Nephron (organoid): Measurements from ENCODE around the gene BEX1.

Experiments
- H3K27ac Mint-ChIP-seq, 3 experiments: 2 replicates each; pipeline ENCODE4 v1.8.0; 2020; ENCODE audit warnings: mixed read lengths in 3 of 3, mild to moderate bottlenecking in 2 of 3, moderate library complexity in 1 of 3
- H3K27me3 Mint-ChIP-seq: 2 replicates; pipeline ENCODE4 v1.8.0; 2021; ENCODE audit warnings: low read depth, mild to moderate bottlenecking, moderate library complexity, mixed read lengths
- H3K36me3 Mint-ChIP-seq: 2 replicates; pipeline ENCODE4 v1.8.0; 2020; ENCODE audit warnings: low read depth, mixed read lengths
- H3K4me1 Mint-ChIP-seq: 2 replicates; pipeline ENCODE4 v1.8.0; 2020; ENCODE audit warnings: mixed read lengths
- H3K4me3 Mint-ChIP-seq, 3 experiments: 2 replicates each; pipeline ENCODE4 v1.8.0; 2020; ENCODE audit warnings: mild to moderate bottlenecking in 3 of 3, mixed read lengths in 3 of 3, moderate library complexity in 2 of 3
- H3K9me3 Mint-ChIP-seq: 2 replicates; pipeline ENCODE4 v1.8.0; 2020; ENCODE audit warnings: mixed read lengths
- CTCF ChIP-seq, 3 experiments: fragments of 200-600 bp; sonication (generic); IDR thresholded peaks; one replicate each; pipeline ENCODE4 v1.5.0; 2021; ENCODE audit warnings: antibody characterized with exemption in 3 of 3; ENCODE audit not compliant: unreplicated experiment in 3 of 3

Gene BEX1

GRCh38 chrX:103099691-103100090 lies 35.7 kb upstream of the BEX1 start:
- no peak for TF ChIP-seq CTCF (IDR thresholded peaks at IDR 0.05; ENCODE audit: unreplicated experiment in 3 of 3)
- Mint-ChIP-seq H3K27me3 (no peaks in the 10 kb centered on the region), H3K36me3 (no peaks in the 10 kb centered on the region), H3K4me1 (peaks cover 6% of the 10 kb centered on the region), H3K27ac (no peak overlapping the region), H3K4me3 (no peak overlapping the region), H3K9me3 (peaks cover 4% of the 10 kb centered on the region)

GRCh38 chrX:103098488-103098887 lies 34.5 kb upstream of the BEX1 start:
- Mint-ChIP-seq H3K4me1 (peaks cover 6% of the 10 kb centered on the region), H3K9me3 (peaks cover 4% of the 10 kb centered on the region), H3K27me3 (no peaks in the 10 kb centered on the region), H3K4me3 (no peak overlapping the region), H3K36me3 (no peaks in the 10 kb centered on the region), H3K27ac (no peak overlapping the region)
- TF ChIP-seq CTCF (IDR thresholded peaks at IDR 0.05; ENCODE audit: unreplicated experiment in 3 of 3): no peak

GRCh38 chrX:103092942-103093341 lies 29.0 kb upstream of the BEX1 start, which contains the start of gene NXF3:
Gene NXF3, minus strand, starts transcription at chrX:103093143. Its CDS starts 120 bp downstream, at chrX:103093023.
- Mint-ChIP-seq H3K4me1 (no peaks in the 10 kb centered on the region), H3K9me3 (no peaks in the 10 kb centered on the region), H3K36me3 (no peaks in the 10 kb centered on the region), H3K27ac (no peak within 1 kb of the TSS), H3K27me3 (no peaks in the 10 kb centered on the region), H3K4me3 (no peak within 1 kb of the TSS)
- TF ChIP-seq CTCF (IDR thresholded peaks at IDR 0.05; ENCODE audit: unreplicated experiment in 3 of 3): no peak

GRCh38 chrX:103081051-103081450 lies 17.1 kb upstream of the BEX1 start:
- H3K9me3 Mint-ChIP-seq: peaks cover 8% of the 10 kb centered on the region
- no peak overlapping the region for H3K27ac Mint-ChIP-seq
- TF ChIP-seq CTCF (IDR thresholded peaks at IDR 0.05; ENCODE audit: unreplicated experiment in 3 of 3): no peak
- no peaks in the 10 kb centered on the region for H3K36me3 Mint-ChIP-seq
- H3K4me1 Mint-ChIP-seq: no peaks in the 10 kb centered on the region
- H3K4me3 Mint-ChIP-seq: no peak overlapping the region
- H3K27me3 Mint-ChIP-seq: peaks cover 5% of the 10 kb centered on the region

GRCh38 chrX:103073467-103073866 lies 9.5 kb upstream of the BEX1 start:
- Mint-ChIP-seq H3K4me1 (no peaks in the 10 kb centered on the region), H3K4me3 (no peak overlapping the region), H3K27me3 (peaks cover 2% of the 10 kb centered on the region), H3K27ac (no peak overlapping the region), H3K9me3 (peaks cover 7% of the 10 kb centered on the region), H3K36me3 (no peaks in the 10 kb centered on the region)
- TF ChIP-seq CTCF (IDR thresholded peaks at IDR 0.05; ENCODE audit: unreplicated experiment in 3 of 3): no peak

- H3K27ac Mint-ChIP-seq: no peak overlapping the region
- peaks cover 13% of the 10 kb centered on the region for H3K9me3 Mint-ChIP-seq
- no peak overlapping the region for H3K4me3 Mint-ChIP-seq
- H3K4me1 Mint-ChIP-seq: peaks cover 6% of the 10 kb centered on the region
- peaks cover 4% of the 10 kb centered on the region for H3K36me3 Mint-ChIP-seq
- TF ChIP-seq CTCF (IDR thresholded peaks at IDR 0.05; ENCODE audit: unreplicated experiment in 3 of 3): no peak
- H3K27me3 Mint-ChIP-seq: no peaks in the 10 kb centered on the region
These were observed 2.6 kb upstream of the BEX1 start for GRCh38 chrX:103066606-103067005.
